ENCODE data around the gene STRBP. TPM values are rescaled to one million over a fixed set of nuclear protein-coding genes. Genes with fewer than 3 reads are reported as not detected.

STRBP gene
- total RNA-seq = 10 to 100 TPM; 77.2 to 83.3 TPM
- polyA plus RNA-seq (2013, experiment 1 of 2) = 44.7 TPM
- 46.5 TPM for polyA plus RNA-seq (2013, experiment 2 of 2)
- long read RNA-seq, experiment 1, partial matches to known transcripts = 7 of 25 reads
- long read RNA-seq, experiment 1, other reads (novel, unspliced or antisense) = 17 of 25 reads
- long read RNA-seq, experiment 2, full-length matches to known transcripts = 8 of 107 reads
- long read RNA-seq, experiment 2, partial matches to known transcripts = 8 of 107 reads
- long read RNA-seq, experiment 2, other reads (novel, unspliced or antisense) = 91 of 107 reads
- long read RNA-seq, experiment 3, partial matches to known transcripts = 4 of 8 reads
- long read RNA-seq, experiment 3, other reads (novel, unspliced or antisense) = 4 of 8 reads
- long read RNA-seq, experiment 4, partial matches to known transcripts = 7 of 9 reads
- long read RNA-seq, experiment 4, other reads (novel, unspliced or antisense) = 2 of 9 reads

DNA sequence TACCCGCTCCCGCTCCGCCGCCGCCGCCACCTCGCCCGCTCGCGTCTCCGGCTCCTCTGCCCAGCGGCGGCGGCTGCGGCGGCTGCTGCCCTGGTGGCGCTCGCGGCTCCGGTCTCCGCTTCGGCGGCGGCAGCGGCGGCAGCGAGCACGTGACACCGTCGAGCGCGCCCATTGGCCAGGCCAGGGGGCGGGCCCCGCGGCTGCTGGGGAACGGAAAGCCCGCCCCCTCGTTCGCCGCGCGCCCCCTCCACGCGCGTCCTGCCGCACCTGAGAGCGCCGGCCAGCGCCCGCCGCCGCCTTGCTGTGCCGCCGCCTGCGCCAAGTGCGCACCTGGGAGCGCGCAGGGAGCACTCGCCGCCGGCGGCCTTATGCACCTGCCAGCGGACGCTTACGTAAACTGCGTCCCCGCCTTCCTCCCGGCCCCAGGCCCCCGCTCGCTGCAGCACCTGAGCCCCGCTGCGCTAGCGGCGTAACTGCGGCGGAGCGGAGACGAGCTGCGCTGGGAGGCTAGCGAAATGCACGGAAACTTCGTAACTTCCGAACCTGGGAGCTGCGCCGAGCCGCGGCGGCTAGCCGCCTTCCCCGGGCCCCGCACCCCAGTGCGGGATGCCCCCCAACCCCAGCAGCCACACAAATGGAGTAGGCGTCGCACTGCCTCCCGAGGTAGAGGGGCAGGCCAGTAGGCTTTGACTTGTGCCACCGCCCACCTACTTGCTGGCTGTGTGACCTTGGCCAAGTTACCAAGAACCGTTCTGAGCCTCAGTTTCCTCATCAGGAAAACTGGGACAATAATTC is at the start of gene STRBP:
Gene STRBP, minus strand, starts transcription at position 122 of the 795 bp plus-strand sequence. CDS start 84,452 bp downstream, outside the sequence.
- peaks cover 19% of the 10 kb centered on the region for H3K4me1 Mint-ChIP-seq
- 1 to 2% methylated on average over 11 to 97 of the region's 97 CpGs for WGBS, 2 experiments (ENCODE audit: insufficient coverage in 1 of 2, insufficient read length in 1 of 2)
- no peaks in the 10 kb centered on the region for H3K9me3 ChIP-seq (ENCODE audit: control insufficient read depth, low read length)
- no peaks in the 10 kb centered on the region for H3K9me3 Mint-ChIP-seq
- no peaks in the 10 kb centered on the region for H3K27me3 Mint-ChIP-seq (ENCODE audit: insufficient read depth)
- H3K27me3 ChIP-seq (ENCODE audit: control insufficient read depth, insufficient read depth, low read length, poor library complexity, severe bottlenecking) = no peaks in the 10 kb centered on the region
- H3K9ac ChIP-seq (ENCODE audit: extremely low read depth, low read length, poor library complexity, severe bottlenecking) = peak within 1 kb of the TSS; percentile 68
- H3K4me3 Mint-ChIP-seq = peak within 1 kb of the TSS; percentile 72
- TF ChIP-seq, protein P1, sequence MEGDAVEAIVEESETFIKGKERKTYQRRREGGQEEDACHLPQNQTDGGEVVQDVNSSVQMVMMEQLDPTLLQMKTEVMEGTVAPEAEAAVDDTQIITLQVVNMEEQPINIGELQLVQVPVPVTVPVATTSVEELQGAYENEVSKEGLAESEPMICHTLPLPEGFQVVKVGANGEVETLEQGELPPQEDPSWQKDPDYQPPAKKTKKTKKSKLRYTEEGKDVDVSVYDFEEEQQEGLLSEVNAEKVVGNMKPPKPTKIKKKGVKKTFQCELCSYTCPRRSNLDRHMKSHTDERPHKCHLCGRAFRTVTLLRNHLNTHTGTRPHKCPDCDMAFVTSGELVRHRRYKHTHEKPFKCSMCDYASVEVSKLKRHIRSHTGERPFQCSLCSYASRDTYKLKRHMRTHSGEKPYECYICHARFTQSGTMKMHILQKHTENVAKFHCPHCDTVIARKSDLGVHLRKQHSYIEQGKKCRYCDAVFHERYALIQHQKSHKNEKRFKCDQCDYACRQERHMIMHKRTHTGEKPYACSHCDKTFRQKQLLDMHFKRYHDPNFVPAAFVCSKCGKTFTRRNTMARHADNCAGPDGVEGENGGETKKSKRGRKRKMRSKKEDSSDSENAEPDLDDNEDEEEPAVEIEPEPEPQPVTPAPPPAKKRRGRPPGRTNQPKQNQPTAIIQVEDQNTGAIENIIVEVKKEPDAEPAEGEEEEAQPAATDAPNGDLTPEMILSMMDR (conservative IDR thresholded peaks at IDR 0.05) = no peak
- DNase-seq = peak; percentile 96
- no peak within 1 kb of the TSS for H3K27ac Mint-ChIP-seq
- peaks cover 2% of the 10 kb centered on the region for H3K36me3 Mint-ChIP-seq (ENCODE audit: low read depth)
- H3K27ac ChIP-seq (ENCODE audit: low read depth, low read length) = peak within 1 kb of the TSS; percentile 22
- H3K4me3 ChIP-seq (ENCODE audit: low read length) = peak within 1 kb of the TSS; percentile 87
- H3K4me1 ChIP-seq (ENCODE audit: control insufficient read depth, insufficient read depth, low read length) = no peaks in the 10 kb centered on the region
- H3K36me3 ChIP-seq (ENCODE audit: control insufficient read depth, insufficient read depth, low read length) = no peaks in the 10 kb centered on the region

DNA sequence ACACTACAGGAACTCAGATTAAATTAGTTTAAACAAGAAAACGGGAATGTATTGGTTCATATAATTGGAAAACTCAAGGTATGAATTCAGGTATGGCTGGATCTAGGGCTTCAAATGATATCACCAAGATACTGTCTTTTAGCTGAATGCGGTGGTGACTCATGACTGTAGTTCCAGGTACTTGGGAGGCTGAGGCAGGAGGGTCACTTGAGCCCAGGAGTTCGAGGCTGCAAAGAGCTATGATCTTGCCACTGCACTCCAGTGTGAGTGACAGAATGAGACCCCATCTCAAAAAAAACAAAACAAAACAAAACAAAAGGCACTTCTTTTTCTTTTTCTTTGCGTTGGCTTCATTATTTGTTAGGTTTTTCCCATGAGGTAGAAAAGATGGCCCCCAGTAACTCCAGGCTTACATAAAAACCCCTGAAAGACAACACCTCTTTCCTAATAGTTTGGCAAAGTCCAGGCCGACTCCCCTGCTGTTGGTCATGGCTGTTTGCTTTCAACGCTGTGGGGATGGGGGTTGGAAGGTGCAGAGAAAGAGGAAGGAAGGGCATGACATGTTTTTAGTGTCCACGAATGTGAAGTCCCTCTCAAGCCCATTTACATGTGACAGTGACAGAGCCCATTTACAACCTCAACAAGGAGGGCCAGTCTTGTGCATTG is 47.8 kb upstream of the STRBP start:
- no peak for DNase-seq
- TF ChIP-seq, protein P1 (conservative IDR thresholded peaks at IDR 0.05) = no peak
- Mint-ChIP-seq H3K9me3 (no peaks in the 10 kb centered on the region), H3K27me3 (ENCODE audit: insufficient read depth) (peaks cover 8% of the 10 kb centered on the region), H3K36me3 (ENCODE audit: low read depth) (no peaks in the 10 kb centered on the region), H3K4me3 (no peak overlapping the region), H3K4me1 (peaks cover 9% of the 10 kb centered on the region), H3K27ac (no peak overlapping the region)
- no peaks in the 10 kb centered on the region for H3K27me3 ChIP-seq (ENCODE audit: control insufficient read depth, insufficient read depth, low read length, poor library complexity, severe bottlenecking)
- H3K4me1 ChIP-seq (ENCODE audit: control insufficient read depth, insufficient read depth, low read length) = no peaks in the 10 kb centered on the region
- no peak overlapping the region for H3K9ac ChIP-seq (ENCODE audit: extremely low read depth, low read length, poor library complexity, severe bottlenecking)
- no peak overlapping the region for H3K4me3 ChIP-seq (ENCODE audit: low read length)
- 83 to 94% methylated on average over 3 to 7 of the region's 7 CpGs for WGBS, 2 experiments (ENCODE audit: insufficient coverage in 1 of 2, insufficient read length in 1 of 2)
- H3K36me3 ChIP-seq (ENCODE audit: control insufficient read depth, insufficient read depth, low read length) = no peaks in the 10 kb centered on the region
- H3K27ac ChIP-seq (ENCODE audit: low read depth, low read length) = no peak overlapping the region
- no peaks in the 10 kb centered on the region for H3K9me3 ChIP-seq (ENCODE audit: control insufficient read depth, low read length)

DNA sequence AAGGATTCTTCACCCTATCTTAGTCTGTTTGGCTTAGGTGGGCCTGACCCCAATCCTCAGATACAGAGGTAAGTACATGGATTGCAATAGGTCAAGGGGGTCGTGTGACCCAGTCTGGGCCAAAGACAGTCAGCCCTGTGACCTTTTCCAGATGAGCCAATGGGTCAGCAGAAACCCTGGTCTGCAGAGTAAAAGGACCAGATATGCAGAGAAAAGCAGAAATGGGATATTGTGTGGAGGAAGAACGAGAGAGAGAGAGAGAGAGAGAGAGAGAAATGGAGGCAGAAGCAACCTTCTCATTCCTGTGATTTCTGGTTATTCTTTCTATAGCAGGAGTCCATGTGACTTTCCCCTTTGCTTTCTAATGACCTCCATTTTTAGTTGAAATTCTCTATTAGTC is 47.2 kb upstream of the STRBP start:
- H3K36me3 ChIP-seq (ENCODE audit: control insufficient read depth, insufficient read depth, low read length) = no peaks in the 10 kb centered on the region
- no peak overlapping the region for H3K9ac ChIP-seq (ENCODE audit: extremely low read depth, low read length, poor library complexity, severe bottlenecking)
- H3K4me1 ChIP-seq (ENCODE audit: control insufficient read depth, insufficient read depth, low read length) = no peaks in the 10 kb centered on the region
- H3K27ac ChIP-seq (ENCODE audit: low read depth, low read length) = no peak overlapping the region
- Mint-ChIP-seq H3K36me3 (ENCODE audit: low read depth) (no peaks in the 10 kb centered on the region), H3K27ac (no peak overlapping the region), H3K9me3 (no peaks in the 10 kb centered on the region), H3K27me3 (ENCODE audit: insufficient read depth) (peaks cover 6% of the 10 kb centered on the region), H3K4me1 (peaks cover 8% of the 10 kb centered on the region), H3K4me3 (no peak overlapping the region)
- WGBS, 2 experiments (ENCODE audit: insufficient coverage in 1 of 2, insufficient read length in 1 of 2) = 77 to 80% methylated on average over 2 of the region's 2 CpGs
- no peak for DNase-seq
- TF ChIP-seq, protein P1 (conservative IDR thresholded peaks at IDR 0.05) = no peak
- no peaks in the 10 kb centered on the region for H3K9me3 ChIP-seq (ENCODE audit: control insufficient read depth, low read length)
- H3K27me3 ChIP-seq (ENCODE audit: control insufficient read depth, insufficient read depth, low read length, poor library complexity, severe bottlenecking) = no peaks in the 10 kb centered on the region
- H3K4me3 ChIP-seq (ENCODE audit: low read length) = no peak overlapping the region
